ENCODE measurements around the gene NSF. TPM values are rescaled to one million over a fixed set of nuclear protein-coding genes. Genes with fewer than 3 reads are reported as not detected.

NSF gene
- total RNA-seq: 69.8 and 81.1 TPM in 2 replicates

GRCh38 chr17:46590157-46591146, at the start of gene NSF:
TSS of gene NSF (plus strand) at chr17:46590669. CDS start at chr17:46590776, 107 bp downstream.

DNA sequence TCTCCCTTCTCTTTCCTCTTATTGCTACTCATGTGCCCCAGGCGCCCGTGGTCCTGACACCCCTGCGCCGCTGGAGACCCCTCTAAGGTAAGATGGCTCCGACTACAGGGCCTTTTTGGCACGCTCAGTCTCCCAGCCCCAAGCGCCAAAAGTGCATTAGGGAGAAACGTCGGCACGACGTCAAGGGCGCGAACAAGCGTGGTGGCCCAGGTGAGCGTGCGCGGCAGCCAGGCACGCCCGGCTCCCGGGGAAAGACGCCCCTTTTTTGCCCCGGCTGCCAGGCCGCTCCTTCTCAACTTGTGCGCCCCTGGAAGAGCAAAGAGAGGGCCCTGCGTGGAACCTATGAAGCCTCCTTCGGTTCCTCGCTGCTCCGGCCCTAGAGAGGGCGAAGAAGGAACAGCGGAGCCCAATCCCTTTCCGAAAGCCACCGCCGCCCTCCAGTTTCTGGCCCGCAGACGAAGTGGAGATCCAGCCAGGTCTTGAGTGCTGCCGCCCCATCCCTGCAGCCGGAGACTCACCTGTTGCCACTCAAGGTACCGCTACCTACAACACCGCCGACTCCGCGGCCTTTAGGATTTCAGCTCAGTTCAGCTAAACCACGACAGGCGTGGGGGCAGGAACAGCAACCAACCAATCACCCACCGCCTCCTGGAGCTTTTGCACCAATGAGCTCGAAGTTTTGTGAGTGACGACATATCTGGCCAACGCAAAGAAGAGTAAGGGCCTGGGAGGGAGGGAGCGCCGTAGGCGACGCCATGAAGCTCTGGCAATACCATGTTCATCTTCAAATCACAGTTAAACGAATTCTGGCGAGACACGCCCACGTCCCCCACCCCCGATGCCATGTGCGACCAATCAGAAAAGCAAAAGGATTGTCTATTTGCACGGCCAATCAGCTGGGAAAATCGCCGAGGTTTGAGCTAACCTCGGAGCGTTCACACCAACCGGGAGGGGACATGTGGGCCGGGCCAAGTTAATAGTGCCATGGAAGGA, 11.1 kb upstream of the NSF start, which contains the start of gene ARL17A:
TSS of gene ARL17A (minus strand) at position 609 of the 993 bp plus-strand sequence. CDS start 3,369 bp downstream, outside the sequence.

Other genes with a start within 250 kb of the NSF start
- 6.2 and 10.3 TPM in 2 replicates for gene ARL17B, start 228.9 kb upstream of the NSF start, total RNA-seq
- 9.1 and 11.8 TPM in 2 replicates for gene LRRC37A2, start 78.2 kb upstream of the NSF start, total RNA-seq
- gene ARL17A, start 11.0 kb upstream of the NSF start, total RNA-seq: 8.1 and 14.6 TPM in 2 replicates
- 1.8 and 1.9 TPM in 2 replicates for gene WNT3, start 228.0 kb downstream of the NSF start, total RNA-seq